Testis (tissue), 5 donors: ENCODE results near the gene BCL11B. TPM values are rescaled to one million over a fixed set of nuclear protein-coding genes. Genes with fewer than 3 reads are reported as not detected.

Experiments
- DNase-seq: peaks from one replicate; pipeline ENCODE4 v3.0.0-alpha.2; 2019
- H3K27ac ChIP-seq, 2 donors: fragments of 200-600 bp; sonication (generic); one replicate each; pipeline ENCODE4 v1.5.1; 2019
- H3K27me3 ChIP-seq: fragments of 200-600 bp; sonication (generic); one replicate; pipeline ENCODE4 v1.5.1; 2019
- H3K36me3 ChIP-seq: fragments of 200-600 bp; sonication (generic); one replicate; pipeline ENCODE4 v1.5.1; 2017; ENCODE audit warnings: low read depth; ENCODE audit errors: missing control alignments
- H3K4me1 ChIP-seq: fragments of 200-600 bp; sonication (generic); one replicate; pipeline ENCODE4 v1.5.1; 2019
- H3K4me3 ChIP-seq, 2 donors: fragments of 200-600 bp; sonication (generic); one replicate each; pipeline ENCODE4 v1.5.1; 2017 to 2019
- H3K9me3 ChIP-seq: fragments of 200-600 bp; sonication (generic); one replicate; pipeline ENCODE4 v1.5.1; 2017
- CTCF ChIP-seq, 3 experiments: fragments of 450-650 bp in 2 of 3; fragments of 200-600 bp in 1 of 3; sonication (generic) in 1 of 3; IDR thresholded peaks; one replicate each; pipeline ENCODE4 v1.5.1; 2016 to 2019; ENCODE audit warnings: antibody characterized with exemption in 3 of 3, mild to moderate bottlenecking in 2 of 3, moderate library complexity in 1 of 3
- POLR2A ChIP-seq: fragments of 450-650 bp; IDR thresholded peaks from one replicate; pipeline ENCODE4 v1.6.1; 2017; ENCODE audit warnings: antibody characterized with exemption, mild to moderate bottlenecking, moderate library complexity
- WGBS, 2 donors: methylation state at CpG; one replicate each; pipeline ENCODE4 v1.1.5; 2018; 5-methylcytosine and 5-hydroxymethylcytosine counted together
- intact Hi-C: fragments of 100-400 bp; cut with DNase I; formaldehyde crosslinking; loops from one replicate; pipeline ENCODE4 v1.15.1; 2023; ENCODE audit warnings: low total_unique reads
- long read RNA-seq, 2 donors: transcript quantifications; one replicate each; lab custom pipeline, GENCODE V29; 2026
- polyA plus RNA-seq: library from polyadenylated mRNA; stranded (reverse); fragments of 350-450 nt; fragmentation: Illumina TruSeq; extraction: RNeasy Lipid Tissue Mini Kit (QIAGEN cat#74804); gene quantifications from one replicate; pipeline ENCODE4 v1.2.3, GENCODE V29; 2014; ENCODE audit warnings: low read depth, low replicate concordance; ENCODE audit not compliant: insufficient read depth
- total RNA-seq, 2 donors: library from RNA; depleted of rRNA; stranded (reverse); fragments of >200 nt; gene quantifications; one replicate each; pipeline ENCODE4 v1.2.3, GENCODE V29; 2016

BCL11B gene
- 1 to 10 TPM; 4.4 to 4.7 TPM for total RNA-seq
- polyA plus RNA-seq = 0.96 TPM
- long read RNA-seq, donor 1 = 0 reads
- long read RNA-seq, donor 2 = 0 reads

- DNase-seq = peak; percentile 77
- Histone ChIP-seq H3K4me3 (peak within 1 kb of the TSS; percentile 37 to 56), H3K27me3 (no peaks in the 10 kb centered on the region), H3K27ac (no peak within 1 kb of the TSS), H3K9me3 (no peaks in the 10 kb centered on the region), H3K36me3 (no peaks in the 10 kb centered on the region), H3K4me1 (peaks cover 14% of the 10 kb centered on the region)
- WGBS, 2 donors = 1 to 2% methylated on average over 25 to 35 of the region's 50 CpGs
- TF ChIP-seq CTCF (IDR thresholded peaks at IDR 0.05) (peak; percentile 18 to 38 (median 21)), POLR2A (no peak)
- intact Hi-C loops = no loop called here
Observed at GRCh38 chr14:99271951-99272631, at the start of gene BCL11B. TSS of gene BCL11B (minus strand) at chr14:99272197. CDS start at chr14:99271218, 979 bp downstream.

- intact Hi-C loops = no loop called here
- no peak overlapping the region for H3K27ac ChIP-seq
- no peaks in the 10 kb centered on the region for H3K9me3 ChIP-seq
- TF ChIP-seq POLR2A (no peak), CTCF (IDR thresholded peaks at IDR 0.05) (no peak)
- no peak overlapping the region for H3K4me3 ChIP-seq
- no peak for DNase-seq
- no peaks in the 10 kb centered on the region for H3K4me1 ChIP-seq
- H3K36me3 ChIP-seq = no peaks in the 10 kb centered on the region
- 73 to 80% methylated on average over 15 to 16 of the region's 16 CpGs for WGBS, 2 donors
- no peaks in the 10 kb centered on the region for H3K27me3 ChIP-seq
Observed at GRCh38 chr14:99321236-99321925, 49.4 kb upstream of the BCL11B start.

- H3K27me3 ChIP-seq = no peaks in the 10 kb centered on the region
- no peak for DNase-seq
- TF ChIP-seq CTCF (IDR thresholded peaks at IDR 0.05) (no peak), POLR2A (no peak)
- intact Hi-C loops = no loop called here
- no peaks in the 10 kb centered on the region for H3K36me3 ChIP-seq
- H3K4me3 ChIP-seq = peak overlapping the region in 1 of 2 donors; percentile 45
- WGBS, 2 donors = 52 to 68% methylated on average over 5 to 27 of the region's 27 CpGs
- H3K9me3 ChIP-seq = no peaks in the 10 kb centered on the region
- no peak overlapping the region for H3K27ac ChIP-seq
- H3K4me1 ChIP-seq = no peaks in the 10 kb centered on the region
Observed at GRCh38 chr14:99320621-99321235, 48.7 kb upstream of the BCL11B start.

GRCh38 chr14:99320105-99320572 lies 48.1 kb upstream of the BCL11B start:
- Histone ChIP-seq H3K4me3 (peak overlapping the region in 1 of 2 donors; percentile 45), H3K27ac (no peak overlapping the region), H3K4me1 (no peaks in the 10 kb centered on the region), H3K36me3 (no peaks in the 10 kb centered on the region), H3K27me3 (no peaks in the 10 kb centered on the region), H3K9me3 (no peaks in the 10 kb centered on the region)
- 12 to 18% methylated on average over 13 to 14 of the region's 23 CpGs for WGBS, 2 donors
- DNase-seq = peak; percentile 78
- no peak for TF ChIP-seq POLR2A
- TF ChIP-seq CTCF (IDR thresholded peaks at IDR 0.05) = peak; percentile 24 to 87 (median 58)
- intact Hi-C loops = no loop called here
